Mesothelial cell of epicardium (in vitro differentiated cells): ENCODE data around the gene RAPGEF4. TPM values are rescaled to one million over a fixed set of nuclear protein-coding genes. Genes with fewer than 3 reads are reported as not detected.
"Not testable (repeated sequence)": the region's sequence is repeated elsewhere in the genome, so short reads cannot be mapped to it uniquely, and the experiment has no call there.

Source experiments
- DNase-seq, 2 experiments: peaks; one replicate each; pipeline ENCODE4 v3.0.0; 2021; ENCODE audit warnings: low spot score in 2 of 2; ENCODE audit not compliant: unreplicated experiment in 2 of 2
- H3K27ac Mint-ChIP-seq: 2 replicates; pipeline ENCODE4 v1.8.0; 2021; ENCODE audit warnings: mixed read lengths
- H3K27me3 Mint-ChIP-seq: 2 replicates; pipeline ENCODE4 v1.8.0; 2021; ENCODE audit warnings: low read depth, mixed read lengths
- H3K36me3 Mint-ChIP-seq: 2 replicates; pipeline ENCODE4 v1.8.0; 2021; ENCODE audit warnings: mixed read lengths
- H3K4me1 Mint-ChIP-seq: 2 replicates; pipeline ENCODE4 v1.8.0; 2021; ENCODE audit warnings: mixed read lengths
- H3K4me3 Mint-ChIP-seq: 2 replicates; pipeline ENCODE4 v1.8.0; 2021; ENCODE audit warnings: mild to moderate bottlenecking, moderate library complexity, mixed read lengths
- H3K9me3 Mint-ChIP-seq: 2 replicates; pipeline ENCODE4 v1.8.0; 2021; ENCODE audit warnings: mixed read lengths
- total RNA-seq: library from RNA; stranded (reverse); gene quantifications from 3 replicates; pipeline ENCODE4 v1.2.1, GENCODE V29; 2021
- TF ChIP-seq, protein P1 (sequence below): fragments of 200-600 bp; sonication (generic); IDR thresholded peaks from one replicate; pipeline ENCODE4 v1.5.0; 2021; ENCODE audit warnings: antibody characterized with exemption; ENCODE audit not compliant: unreplicated experiment

The RAPGEF4 gene
- total RNA-seq, 1 donor from 2014 or later, result 24.7 TPM

DNA sequence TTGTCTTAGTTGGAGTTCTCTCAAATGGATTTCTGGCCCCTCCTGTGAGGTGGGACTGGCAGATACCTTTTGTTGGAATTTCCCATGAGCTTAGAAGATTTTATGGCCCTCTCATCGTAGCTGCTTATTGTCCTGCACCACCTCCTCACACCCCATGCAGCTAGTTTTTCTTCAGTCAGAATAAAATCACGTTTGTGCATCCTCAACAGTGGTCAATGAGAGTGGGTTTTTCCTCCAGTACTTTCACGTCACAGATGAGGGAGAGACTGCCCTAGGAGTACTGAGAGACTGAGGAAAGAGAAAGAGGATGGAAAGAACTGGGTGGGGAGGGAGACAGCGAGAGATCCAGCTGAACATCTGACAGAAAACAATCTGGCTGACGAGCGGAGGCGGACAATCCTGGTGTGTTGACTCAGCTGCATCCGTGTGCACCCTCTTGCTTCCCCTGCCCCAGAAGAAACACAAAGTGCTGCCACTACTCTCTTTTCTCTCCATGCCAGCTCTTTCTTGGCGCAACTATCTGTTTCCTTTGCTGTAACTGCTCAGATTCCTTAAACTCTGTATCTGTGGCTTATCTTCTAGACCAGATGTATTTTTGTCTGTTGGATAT lies 7.4 kb downstream of the RAPGEF4 start:
- peaks cover 26% of the 10 kb centered on the region for H3K9me3 Mint-ChIP-seq
- H3K27me3 Mint-ChIP-seq, result peaks cover 7% of the 10 kb centered on the region
- no peak for DNase-seq
- no peak overlapping the region for H3K4me3 Mint-ChIP-seq
- no peak overlapping the region for H3K27ac Mint-ChIP-seq
- H3K4me1 Mint-ChIP-seq, result no peaks in the 10 kb centered on the region
- TF ChIP-seq, protein P1, sequence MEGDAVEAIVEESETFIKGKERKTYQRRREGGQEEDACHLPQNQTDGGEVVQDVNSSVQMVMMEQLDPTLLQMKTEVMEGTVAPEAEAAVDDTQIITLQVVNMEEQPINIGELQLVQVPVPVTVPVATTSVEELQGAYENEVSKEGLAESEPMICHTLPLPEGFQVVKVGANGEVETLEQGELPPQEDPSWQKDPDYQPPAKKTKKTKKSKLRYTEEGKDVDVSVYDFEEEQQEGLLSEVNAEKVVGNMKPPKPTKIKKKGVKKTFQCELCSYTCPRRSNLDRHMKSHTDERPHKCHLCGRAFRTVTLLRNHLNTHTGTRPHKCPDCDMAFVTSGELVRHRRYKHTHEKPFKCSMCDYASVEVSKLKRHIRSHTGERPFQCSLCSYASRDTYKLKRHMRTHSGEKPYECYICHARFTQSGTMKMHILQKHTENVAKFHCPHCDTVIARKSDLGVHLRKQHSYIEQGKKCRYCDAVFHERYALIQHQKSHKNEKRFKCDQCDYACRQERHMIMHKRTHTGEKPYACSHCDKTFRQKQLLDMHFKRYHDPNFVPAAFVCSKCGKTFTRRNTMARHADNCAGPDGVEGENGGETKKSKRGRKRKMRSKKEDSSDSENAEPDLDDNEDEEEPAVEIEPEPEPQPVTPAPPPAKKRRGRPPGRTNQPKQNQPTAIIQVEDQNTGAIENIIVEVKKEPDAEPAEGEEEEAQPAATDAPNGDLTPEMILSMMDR, result no peak
- peaks cover 22% of the 10 kb centered on the region for H3K36me3 Mint-ChIP-seq

DNA sequence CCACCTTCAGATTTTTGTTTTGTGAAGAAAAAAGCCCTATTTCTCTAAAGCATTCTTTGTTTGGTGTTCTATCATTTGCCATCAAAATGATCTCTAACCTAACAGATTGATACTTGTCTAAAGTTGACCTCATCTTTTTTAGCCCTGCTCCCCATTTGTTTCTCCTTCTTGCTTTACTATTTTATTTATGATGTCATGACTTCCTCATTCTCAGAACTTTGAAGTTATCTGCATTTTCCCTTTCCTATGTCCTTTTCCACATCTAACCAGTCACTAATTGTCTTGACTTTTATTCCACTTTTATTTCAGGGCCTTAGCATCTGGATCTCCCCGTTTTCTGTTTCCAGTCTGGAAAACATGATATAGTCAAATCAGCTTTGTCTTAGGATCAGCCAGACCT lies 8.3 kb downstream of the RAPGEF4 start:
- H3K27ac Mint-ChIP-seq, result no peak overlapping the region
- TF ChIP-seq, protein P1, result no peak
- peaks cover under 1% of the 10 kb centered on the region for H3K27me3 Mint-ChIP-seq
- H3K36me3 Mint-ChIP-seq, result peaks cover 25% of the 10 kb centered on the region
- H3K4me1 Mint-ChIP-seq, result no peaks in the 10 kb centered on the region
- no peak overlapping the region for H3K4me3 Mint-ChIP-seq
- H3K9me3 Mint-ChIP-seq, result peaks cover 32% of the 10 kb centered on the region
- DNase-seq, result no peak

DNA sequence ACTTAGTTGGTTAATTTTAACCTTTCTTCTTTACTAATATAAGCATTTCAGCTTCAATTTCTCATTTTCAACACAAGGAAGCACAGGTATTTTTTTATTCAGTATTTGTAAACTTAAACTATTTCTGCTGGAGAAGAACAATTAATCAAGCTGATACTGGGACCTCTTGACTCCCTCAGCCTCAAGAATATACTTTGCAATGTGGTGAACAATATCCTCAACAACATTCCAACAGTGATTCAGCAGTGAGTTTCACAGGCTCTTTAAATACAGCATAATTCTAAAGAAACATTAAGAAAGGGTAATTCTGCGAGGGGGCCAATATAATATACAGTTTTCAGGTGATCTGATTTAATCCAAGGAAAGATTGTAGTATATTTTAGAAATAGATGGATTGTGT lies 10.0 kb downstream of the RAPGEF4 start:
- Mint-ChIP-seq H3K27me3 (no peaks in the 10 kb centered on the region), H3K36me3 (peaks cover 27% of the 10 kb centered on the region), H3K27ac (no peak overlapping the region), H3K4me3 (no peak overlapping the region), H3K9me3 (peaks cover 32% of the 10 kb centered on the region), H3K4me1 (no peaks in the 10 kb centered on the region)
- DNase-seq, result no peak
- TF ChIP-seq, protein P1, result no peak

DNA sequence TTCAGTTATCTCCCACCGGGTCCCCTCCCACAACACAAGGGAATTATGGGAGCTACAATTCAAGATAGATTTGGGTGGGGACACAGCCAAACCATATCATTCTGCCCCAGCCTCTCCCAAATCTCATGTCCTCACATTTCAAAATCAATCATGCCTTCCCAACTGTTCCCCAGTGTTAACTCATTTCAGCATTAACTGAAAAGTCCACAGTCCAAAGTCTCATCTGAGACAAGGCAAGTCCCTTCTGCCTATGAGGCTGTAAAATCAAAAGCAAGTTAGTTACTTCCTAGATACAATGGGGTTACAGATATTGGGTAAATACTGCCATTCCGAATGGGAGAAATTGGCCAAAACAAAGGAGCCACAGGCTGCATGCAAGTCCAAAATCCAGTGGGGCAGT lies 12.9 kb downstream of the RAPGEF4 start:
- not testable (repeated sequence) for H3K27me3 Mint-ChIP-seq, DNase-seq, H3K27ac Mint-ChIP-seq, H3K4me1 Mint-ChIP-seq, H3K4me3 Mint-ChIP-seq
- peaks cover 26% of the 10 kb centered on the region for H3K36me3 Mint-ChIP-seq
- H3K9me3 Mint-ChIP-seq, result peaks cover 32% of the 10 kb centered on the region

DNA sequence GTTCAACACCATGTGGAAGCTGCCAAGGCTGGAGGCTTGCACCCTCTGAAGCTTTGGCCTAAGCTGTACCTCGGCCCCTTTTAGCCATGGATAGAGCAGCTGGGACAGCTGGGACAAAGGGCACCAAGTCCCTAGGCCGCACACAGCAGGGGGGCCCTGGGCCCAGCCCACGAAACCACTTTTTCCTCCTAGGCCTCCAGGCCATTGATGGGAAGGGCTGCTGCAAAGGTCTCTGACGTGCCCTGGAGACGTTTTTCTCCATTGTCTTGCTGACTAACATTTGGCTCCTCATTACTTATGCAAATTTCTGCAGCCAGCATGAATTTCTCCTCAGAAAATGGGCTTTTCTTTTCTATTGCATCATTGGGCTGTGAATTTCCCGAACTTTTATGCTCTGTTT lies 13.7 kb downstream of the RAPGEF4 start:
- H3K27ac Mint-ChIP-seq, result no peak overlapping the region
- peaks cover 18% of the 10 kb centered on the region for H3K36me3 Mint-ChIP-seq
- TF ChIP-seq, protein P1, result no peak
- no peak overlapping the region for H3K4me3 Mint-ChIP-seq
- no peak for DNase-seq
- H3K4me1 Mint-ChIP-seq, result no peaks in the 10 kb centered on the region
- no peaks in the 10 kb centered on the region for H3K27me3 Mint-ChIP-seq
- H3K9me3 Mint-ChIP-seq, result peaks cover 24% of the 10 kb centered on the region

DNA sequence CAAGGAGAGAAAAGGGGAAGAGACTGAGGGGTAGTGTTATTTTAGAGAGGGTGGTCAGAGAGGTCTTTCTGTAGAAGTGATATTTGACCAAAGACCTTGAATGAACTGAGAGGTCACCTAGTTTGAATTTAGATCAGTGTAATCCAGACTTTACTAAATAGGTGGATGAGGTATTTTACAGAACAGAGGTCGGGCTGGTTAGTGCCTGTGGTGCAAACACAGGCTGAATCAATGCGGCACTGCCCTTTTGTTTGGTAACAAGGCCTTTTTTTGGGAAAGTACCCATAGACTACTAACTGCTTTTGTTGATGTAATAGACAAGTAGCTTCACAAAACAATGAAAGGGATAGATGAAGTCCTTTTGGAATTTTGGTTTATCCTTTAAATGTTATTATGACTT lies 15.9 kb downstream of the RAPGEF4 start:
- Mint-ChIP-seq H3K4me1 (no peaks in the 10 kb centered on the region), H3K27ac (no peak overlapping the region), H3K9me3 (peaks cover 12% of the 10 kb centered on the region)

More for the DNA sequence above, 15.9 kb downstream of the RAPGEF4 start:
- TF ChIP-seq, protein P1, result no peak
- no peaks in the 10 kb centered on the region for H3K27me3 Mint-ChIP-seq
- no peak for DNase-seq
- peaks cover 9% of the 10 kb centered on the region for H3K36me3 Mint-ChIP-seq
- no peak overlapping the region for H3K4me3 Mint-ChIP-seq
